ENCODE results near the gene SFR1. TPM values are rescaled to one million over a fixed set of nuclear protein-coding genes. Genes with fewer than 3 reads are reported as not detected.

SFR1 gene
- total and polyA plus RNA-seq, 8 donors, result 2.5 to 3.7 (median 3.0) TPM

- ATAC-seq (no peak), DNase-seq (no peak), FAIRE-seq (no peak)
- Histone ChIP-seq H3K9me3 (no peaks in the 10 kb centered on the region), H3K27me3 (no peaks in the 10 kb centered on the region), H3K27ac (no peak within 1 kb of the TSS), H3K4me1 (no peaks in the 10 kb centered on the region), H3K4me3 (no peak within 1 kb of the TSS), H3K36me3 (no peaks in the 10 kb centered on the region)
- no peak for TF ChIP-seq CTCF (IDR thresholded peaks at IDR 0.05)
- intact Hi-C loops (cut with DNase I), result no loop called here
- 66 to 81% methylated on average over 3 of the region's 3 CpGs for WGBS, 2 donors
Observed at GRCh38 chr10:104085801-104086400, 36.1 kb upstream of the SFR1 start, which contains the start of gene COL17A1. TSS of gene COL17A1 (minus strand) at chr10:104085880. CDS start at chr10:104080673, 5,207 bp downstream.

GRCh38 chr10:104088239-104088638 lies 33.7 kb upstream of the SFR1 start:
- no peaks in the 10 kb centered on the region for H3K4me1 ChIP-seq
- no peak for ATAC-seq
- no peak overlapping the region for H3K4me3 ChIP-seq
- H3K27me3 ChIP-seq, result no peaks in the 10 kb centered on the region
- H3K27ac ChIP-seq, result no peak overlapping the region
- no peak for TF ChIP-seq CTCF (IDR thresholded peaks at IDR 0.05)
- H3K9me3 ChIP-seq, result no peaks in the 10 kb centered on the region
- H3K36me3 ChIP-seq, result no peaks in the 10 kb centered on the region
- WGBS, 2 donors, result 77 to 85% methylated on average over 5 of the region's 5 CpGs
- intact Hi-C loops (cut with DNase I), result no loop called here
- no peak for FAIRE-seq
- no peak for DNase-seq

- no peaks in the 10 kb centered on the region for H3K36me3 ChIP-seq
- no peaks in the 10 kb centered on the region for H3K27me3 ChIP-seq
- no peak for DNase-seq
- 84 to 86% methylated on average over 3 of the region's 3 CpGs for WGBS, 2 donors
- no peak for ATAC-seq
- H3K9me3 ChIP-seq, result no peaks in the 10 kb centered on the region
- intact Hi-C loops (cut with DNase I), result no loop called here
- H3K4me3 ChIP-seq, result no peak overlapping the region
- no peak for FAIRE-seq
- no peak overlapping the region for H3K27ac ChIP-seq
- no peaks in the 10 kb centered on the region for H3K4me1 ChIP-seq
- no peak for TF ChIP-seq CTCF (IDR thresholded peaks at IDR 0.05)
Observed at GRCh38 chr10:104089621-104090020, 32.4 kb upstream of the SFR1 start.

- H3K4me3 ChIP-seq, result no peak overlapping the region
- no peak overlapping the region for H3K27ac ChIP-seq
- FAIRE-seq (no peak), ATAC-seq (no peak), DNase-seq (no peak)
- intact Hi-C loops (cut with DNase I), result no loop called here
- H3K36me3 ChIP-seq, result no peaks in the 10 kb centered on the region
- H3K27me3 ChIP-seq, result no peaks in the 10 kb centered on the region
- TF ChIP-seq CTCF (IDR thresholded peaks at IDR 0.05), result no peak
- WGBS, 2 donors, result 71 to 75% methylated on average over 2 of the region's 2 CpGs
- no peaks in the 10 kb centered on the region for H3K9me3 ChIP-seq
- H3K4me1 ChIP-seq, result no peaks in the 10 kb centered on the region
Observed at GRCh38 chr10:104090611-104091010, 31.4 kb upstream of the SFR1 start.

GRCh38 chr10:104092749-104093148 lies 29.2 kb upstream of the SFR1 start:
- intact Hi-C loops (cut with DNase I), result no loop called here
- Histone ChIP-seq H3K9me3 (no peaks in the 10 kb centered on the region), H3K27me3 (no peaks in the 10 kb centered on the region), H3K4me1 (no peaks in the 10 kb centered on the region), H3K36me3 (no peaks in the 10 kb centered on the region), H3K27ac (no peak overlapping the region), H3K4me3 (no peak overlapping the region)
- DNase-seq, result no peak
- ATAC-seq, result no peak
- TF ChIP-seq CTCF (IDR thresholded peaks at IDR 0.05), result no peak
- no peak for FAIRE-seq
